Peyer's patch (tissue), 4 donors: ENCODE data around the gene RNU1-3. TPM values are rescaled to one million over a fixed set of nuclear protein-coding genes. Genes with fewer than 3 reads are reported as not detected.
"Not testable (repeated sequence)": the region's sequence is repeated elsewhere in the genome, so short reads cannot be mapped to it uniquely, and the experiment has no call there.

Source experiments
- DNase-seq, 3 donors: peaks; one replicate each; pipeline ENCODE4 v3.0.0-alpha.2; 2017 to 2019
- H3K27ac ChIP-seq, 4 donors: fragments of 200-600 bp; sonication (generic); one replicate each; pipeline ENCODE4 v1.5.1; 2016 to 2019
- H3K27me3 ChIP-seq, 2 donors: fragments of 200-600 bp; sonication (generic); one replicate each; pipeline ENCODE4 v1.5.1; 2019
- H3K36me3 ChIP-seq, 3 donors: fragments of 200-600 bp; sonication (generic); one replicate each; pipeline ENCODE4 v1.5.1; 2016 to 2019
- H3K4me1 ChIP-seq, 4 donors: fragments of 200-600 bp; sonication (generic); one replicate each; pipeline ENCODE4 v1.5.1; 2016 to 2019
- H3K4me3 ChIP-seq, 4 donors: fragments of 200-600 bp; sonication (generic); 1 replicate in 3 of 4; 2 replicates in 1 of 4; pipeline ENCODE4 v1.5.1; 2016 to 2019; ENCODE audit warnings: mild to moderate bottlenecking in 1 of 4
- H3K9me3 ChIP-seq, 4 donors: fragments of 200-600 bp; sonication (generic); one replicate each; pipeline ENCODE4 v1.5.1; 2016 to 2019; ENCODE audit warnings: mild to moderate bottlenecking in 1 of 4
- total RNA-seq, 4 donors: library from RNA; depleted of rRNA; stranded (reverse); fragments of >200 nt; gene quantifications; one replicate each; pipeline ENCODE4 v1.1.0, GENCODE V29; 2016

The RNU1-3 gene
- total RNA-seq, 4 donors from 2014 or later = under 0.01 TPM

GRCh38 chr1:16703602-16704001 is 36.9 kb upstream of the RNU1-3 start:
- H3K9me3 ChIP-seq, H3K27ac ChIP-seq, H3K4me1 ChIP-seq, H3K4me3 ChIP-seq, DNase-seq, H3K27me3 ChIP-seq, H3K36me3 ChIP-seq: not testable (repeated sequence)

GRCh38 chr1:16703141-16703540 is 36.4 kb upstream of the RNU1-3 start:
- DNase-seq, H3K9me3 ChIP-seq, H3K27ac ChIP-seq, H3K36me3 ChIP-seq, H3K4me1 ChIP-seq, H3K27me3 ChIP-seq, H3K4me3 ChIP-seq: not testable (repeated sequence)

- H3K27me3 ChIP-seq, H3K27ac ChIP-seq, H3K4me1 ChIP-seq, DNase-seq, H3K9me3 ChIP-seq, H3K4me3 ChIP-seq, H3K36me3 ChIP-seq: not testable (repeated sequence)
These were observed 35.5 kb upstream of the RNU1-3 start for GRCh38 chr1:16702280-16702679.

- H3K9me3 ChIP-seq, H3K36me3 ChIP-seq, H3K4me3 ChIP-seq, H3K4me1 ChIP-seq, H3K27me3 ChIP-seq, H3K27ac ChIP-seq, DNase-seq: not testable (repeated sequence)
These were observed 34.4 kb upstream of the RNU1-3 start for GRCh38 chr1:16701189-16701588.

- not testable (repeated sequence) for DNase-seq, H3K36me3 ChIP-seq, H3K9me3 ChIP-seq, H3K27me3 ChIP-seq, H3K4me3 ChIP-seq, H3K27ac ChIP-seq, H3K4me1 ChIP-seq
These were observed 33.6 kb upstream of the RNU1-3 start for GRCh38 chr1:16700138-16700895.

- not testable (repeated sequence) for H3K4me3 ChIP-seq, H3K9me3 ChIP-seq, H3K36me3 ChIP-seq, H3K27ac ChIP-seq, H3K4me1 ChIP-seq, H3K27me3 ChIP-seq
- DNase-seq = peak in 1 of 3 donors; percentile 47
These were observed 32.7 kb upstream of the RNU1-3 start for GRCh38 chr1:16699440-16699839.

GRCh38 chr1:16697152-16697551 is 30.4 kb upstream of the RNU1-3 start:
- DNase-seq = peak in 1 of 3 donors; percentile 83
- peak overlapping the region in 1 of 4 donors; percentile 38 for H3K4me3 ChIP-seq
- not testable (repeated sequence) for H3K36me3 ChIP-seq, H3K9me3 ChIP-seq, H3K4me1 ChIP-seq, H3K27ac ChIP-seq, H3K27me3 ChIP-seq

- H3K9me3 ChIP-seq, H3K4me1 ChIP-seq, H3K36me3 ChIP-seq, H3K27me3 ChIP-seq: not testable (repeated sequence)
- peak; percentile 39 to 76 (median 59) for DNase-seq
- Histone ChIP-seq H3K4me3 (peak overlapping the region in 2 of 4 donors; percentile 27 to 38), H3K27ac (peak overlapping the region in 1 of 4 donors; percentile 54)
These were observed 29.9 kb upstream of the RNU1-3 start for GRCh38 chr1:16696507-16697150.

- not testable (repeated sequence) for H3K27me3 ChIP-seq, H3K27ac ChIP-seq, H3K9me3 ChIP-seq, H3K4me3 ChIP-seq, H3K36me3 ChIP-seq, DNase-seq, H3K4me1 ChIP-seq
These were observed 27.6 kb upstream of the RNU1-3 start for GRCh38 chr1:16694308-16694702.

GRCh38 chr1:16693449-16694307 is 26.9 kb upstream of the RNU1-3 start:
- not testable (repeated sequence) for DNase-seq, H3K4me1 ChIP-seq, H3K27ac ChIP-seq, H3K27me3 ChIP-seq, H3K9me3 ChIP-seq, H3K36me3 ChIP-seq
- H3K4me3 ChIP-seq = peak overlapping the region in 1 of 4 donors; percentile 21

- H3K27ac ChIP-seq, H3K4me3 ChIP-seq: not testable (repeated sequence)
These were observed 26.1 kb upstream of the RNU1-3 start for GRCh38 chr1:16692717-16693448.

GRCh38 chr1:16692283-16692682 is 25.5 kb upstream of the RNU1-3 start:
- H3K9me3 ChIP-seq, H3K36me3 ChIP-seq, DNase-seq, H3K27ac ChIP-seq, H3K4me1 ChIP-seq, H3K27me3 ChIP-seq, H3K4me3 ChIP-seq: not testable (repeated sequence)

More at GRCh38 chr1:16692717-16693448, 26.1 kb upstream of the RNU1-3 start:
- not testable (repeated sequence) for H3K9me3 ChIP-seq, H3K27me3 ChIP-seq, H3K4me1 ChIP-seq, H3K36me3 ChIP-seq, DNase-seq

- H3K27me3 ChIP-seq, H3K9me3 ChIP-seq, DNase-seq, H3K36me3 ChIP-seq, H3K4me3 ChIP-seq, H3K27ac ChIP-seq, H3K4me1 ChIP-seq: not testable (repeated sequence)
These were observed 24.4 kb upstream of the RNU1-3 start for GRCh38 chr1:16690971-16691682.
